Liver (tissue), 9 donors: ENCODE results near the gene TAS2R42. TPM values are rescaled to one million over a fixed set of nuclear protein-coding genes. Genes with fewer than 3 reads are reported as not detected.

Source experiments
- DNase-seq: peaks from one replicate; pipeline ENCODE4 v3.0.0-alpha.2; 2017; ENCODE audit warnings: low spot score
- H3K27ac ChIP-seq, 2 donors: one replicate each; pipeline ENCODE4 v1.7.0; 2013; ENCODE audit warnings: inconsistent platforms in 2 of 2, low read length in 2 of 2, control low read depth in 1 of 2, low read depth in 1 of 2, mild to moderate bottlenecking in 1 of 2
- H3K27me3 ChIP-seq, 4 donors: one replicate each; pipeline versions ENCODE4 v1.6.1 to v1.7.0; 2013; ENCODE audit warnings: low read length in 3 of 4, inconsistent platforms in 1 of 4, mild to moderate bottlenecking in 1 of 4, moderate library complexity in 1 of 4; ENCODE audit not compliant: control insufficient read depth in 4 of 4, insufficient read depth in 4 of 4
- H3K36me3 ChIP-seq, 4 donors: one replicate each; pipeline versions ENCODE4 v1.6.1 to v1.7.0; 2013; ENCODE audit warnings: low read length in 3 of 4, mild to moderate bottlenecking in 3 of 4, low read depth in 1 of 4, moderate library complexity in 1 of 4; ENCODE audit not compliant: control insufficient read depth in 4 of 4, insufficient read depth in 3 of 4
- H3K4me1 ChIP-seq, 4 donors: one replicate each; pipeline versions ENCODE4 v1.6.1 to v1.7.0; 2013; ENCODE audit warnings: low read length in 3 of 4, mild to moderate bottlenecking in 3 of 4, moderate library complexity in 1 of 4; ENCODE audit not compliant: control insufficient read depth in 4 of 4, insufficient read depth in 4 of 4
- H3K4me3 ChIP-seq, 3 donors: one replicate each; pipeline versions ENCODE4 v1.6.1 to v1.7.0; 2013; ENCODE audit warnings: low read length in 3 of 3, control low read depth in 1 of 3, low read depth in 1 of 3, mild to moderate bottlenecking in 1 of 3
- H3K9ac ChIP-seq, 2 donors: one replicate each; pipeline ENCODE4 v1.7.0; 2013; ENCODE audit warnings: low read length in 2 of 2, mild to moderate bottlenecking in 2 of 2, moderate library complexity in 2 of 2, control low read depth in 1 of 2, low read depth in 1 of 2
- H3K9me3 ChIP-seq, 4 donors: one replicate each; pipeline versions ENCODE4 v1.6.1 to v1.7.0; 2013; ENCODE audit warnings: low read length in 3 of 4; ENCODE audit not compliant: control insufficient read depth in 4 of 4
- ATF3 ChIP-seq: IDR thresholded peaks from 2 replicates; pipeline ENCODE4 v1.6.1; 2016; ENCODE audit warnings: antibody characterized with exemption
- EGR1 ChIP-seq, 2 donors: IDR thresholded peaks; 2 replicates each; pipeline ENCODE4 v1.6.1; 2016 to 2018; ENCODE audit warnings: antibody characterized with exemption in 2 of 2, low read depth in 2 of 2
- FOXA2 ChIP-seq: IDR thresholded peaks from 2 replicates; pipeline ENCODE4 v1.6.1; 2016; ENCODE audit warnings: antibody characterized with exemption
- HNF4A ChIP-seq, 2 donors: conservative IDR thresholded peaks; 2 replicates each; pipeline ENCODE4 v1.6.1; 2016; ENCODE audit warnings: antibody characterized with exemption in 2 of 2, mild to moderate bottlenecking in 2 of 2
- JUND ChIP-seq, 2 donors: IDR thresholded peaks; 2 replicates each; pipeline ENCODE4 v1.6.1; 2016; ENCODE audit warnings: antibody characterized with exemption in 2 of 2
- NR2F2 ChIP-seq: IDR thresholded peaks from 2 replicates; pipeline ENCODE4 v1.6.1; 2016; ENCODE audit warnings: antibody characterized with exemption
- RAD21 ChIP-seq, 2 donors: IDR thresholded peaks; 2 replicates each; pipeline ENCODE4 v1.6.1; 2016; ENCODE audit warnings: antibody characterized with exemption in 2 of 2, mild to moderate bottlenecking in 2 of 2
- REST ChIP-seq: IDR thresholded peaks from 2 replicates; pipeline ENCODE4 v1.6.1; 2016; ENCODE audit warnings: antibody characterized with exemption, mild to moderate bottlenecking
- RXRA ChIP-seq, 2 donors: IDR thresholded peaks; 2 replicates each; pipeline ENCODE4 v1.6.1; 2017 to 2018; ENCODE audit warnings: antibody characterized with exemption in 2 of 2, mild to moderate bottlenecking in 1 of 2
- SP1 ChIP-seq: IDR thresholded peaks from 2 replicates; pipeline ENCODE4 v1.6.1; 2018; ENCODE audit warnings: antibody characterized with exemption, mild to moderate bottlenecking
- ZBTB33 ChIP-seq: IDR thresholded peaks from 2 replicates; pipeline ENCODE4 v1.6.1; 2016; ENCODE audit warnings: antibody characterized with exemption
- WGBS: extraction: QIAGEN DNeasy Blood & Tissue Kit; methylation state at CpG from one replicate; pipeline ENCODE4 v1.1.7; 2013; 5-methylcytosine and 5-hydroxymethylcytosine counted together
- polyA plus RNA-seq, 2 donors: library from polyadenylated mRNA; stranded (reverse) in 1 of 2; unstranded in 1 of 2; fragments of 200-250 nt in 1 of 2; fragments of >200 nt in 1 of 2; fragmentation: Nextera tagmentation in 1 of 2; extraction: Ambion mirVana in 1 of 2; gene quantifications; one replicate each; pipeline versions ENCODE4 v1.2.1 to v1.2.3, GENCODE V29; 2013 to 2015
- total RNA-seq, 2 donors: library from RNA; depleted of rRNA; stranded (reverse); fragments of >200 nt; gene quantifications; one replicate each; pipeline ENCODE4 v1.2.3, GENCODE V29; 2014
- donor health status: healthy.
- donor health status: healthy.
- donor health status: healthy.
- donor health status: healthy.
- donor health status: healthy.

The TAS2R42 gene
- total and polyA plus RNA-seq, 4 donors = not detected

- Histone ChIP-seq H3K27me3 (no peaks in the 10 kb centered on the region), H3K27ac (no peak overlapping the region), H3K4me3 (no peak overlapping the region), H3K36me3 (peaks cover 0 to 6% (median 1%) of the 10 kb centered on the region in 4 donors), H3K4me1 (peaks cover 0 to 3% (median under 1%) of the 10 kb centered on the region in 4 donors), H3K9me3 (no peaks in the 10 kb centered on the region), H3K9ac (no peak overlapping the region)
- no peak for TF ChIP-seq HNF4A (conservative IDR thresholded peaks at IDR 0.05)
- no peak for TF ChIP-seq JUND (IDR thresholded peaks at IDR 0.05)
- no peak for DNase-seq
- WGBS = 99% methylated on average over 1 of the region's 1 CpG
Observed at GRCh38 chr12:11162502-11162901, 24.2 kb downstream of the TAS2R42 start.

- no peaks in the 10 kb centered on the region for H3K9me3 ChIP-seq
- H3K9ac ChIP-seq = no peak overlapping the region
- DNase-seq = no peak
- H3K4me3 ChIP-seq = no peak overlapping the region
- H3K36me3 ChIP-seq = no peaks in the 10 kb centered on the region
- no peak for TF ChIP-seq FOXA2
- TF ChIP-seq ZBTB33 = no peak
- TF ChIP-seq HNF4A (conservative IDR thresholded peaks at IDR 0.05) = no peak
- no peak for TF ChIP-seq ATF3
- TF ChIP-seq REST = no peak
- TF ChIP-seq SP1 = no peak
- TF ChIP-seq RAD21 (IDR thresholded peaks at IDR 0.05) = no peak
- TF ChIP-seq RXRA (IDR thresholded peaks at IDR 0.05) = no peak
- H3K4me1 ChIP-seq = peaks cover 0 to 2% (median 0%) of the 10 kb centered on the region in 4 donors
- H3K27ac ChIP-seq = no peak overlapping the region
- 68% methylated on average over 5 of the region's 5 CpGs for WGBS
- H3K27me3 ChIP-seq = no peaks in the 10 kb centered on the region
Observed at GRCh38 chr12:11158885-11159444, 27.8 kb downstream of the TAS2R42 start.

GRCh38 chr12:11154400-11154925 lies 32.3 kb downstream of the TAS2R42 start:
- H3K9me3 ChIP-seq = no peaks in the 10 kb centered on the region
- WGBS = 97% methylated on average over 1 of the region's 1 CpG
- H3K4me3 ChIP-seq = no peak overlapping the region
- peaks cover 0 to 2% (median 0%) of the 10 kb centered on the region in 4 donors for H3K36me3 ChIP-seq
- H3K9ac ChIP-seq = no peak overlapping the region
- no peak overlapping the region for H3K27ac ChIP-seq
- no peaks in the 10 kb centered on the region for H3K4me1 ChIP-seq
- no peaks in the 10 kb centered on the region for H3K27me3 ChIP-seq
- no peak for DNase-seq
- TF ChIP-seq FOXA2 = no peak
- TF ChIP-seq NR2F2 = no peak
- no peak for TF ChIP-seq HNF4A (conservative IDR thresholded peaks at IDR 0.05)
- TF ChIP-seq EGR1 (IDR thresholded peaks at IDR 0.05; ENCODE audit: low read depth in 2 of 2) = no peak
- TF ChIP-seq ATF3 = no peak
- TF ChIP-seq ZBTB33 = no peak
- TF ChIP-seq RXRA (IDR thresholded peaks at IDR 0.05) = no peak
- no peak for TF ChIP-seq SP1
- TF ChIP-seq REST = no peak
